T-helper 2 cell treated with Interferon-gamma antibody and Interleukin-4, amounts not matched to agents 100 ng/mL and 5 ng/mL, for 36 hours (primary cell): Measurements from ENCODE around the gene FGFR2. TPM values are rescaled to one million over a fixed set of nuclear protein-coding genes. Genes with fewer than 3 reads are reported as not detected.

ENCODE experiments used
- intact Hi-C: fragments of 100-400 bp; cut with micrococcal nuclease; formaldehyde crosslinking; loops from one replicate; pipeline ENCODE4 v1.15.1; 2023
- total RNA-seq: library from RNA; stranded (reverse); gene quantifications from 2 replicates; pipeline ENCODE4 v1.2.3, GENCODE V29; 2022

Gene FGFR2
- total RNA-seq, 1 donor from 2014 or later: 0.73 TPM

DNA sequence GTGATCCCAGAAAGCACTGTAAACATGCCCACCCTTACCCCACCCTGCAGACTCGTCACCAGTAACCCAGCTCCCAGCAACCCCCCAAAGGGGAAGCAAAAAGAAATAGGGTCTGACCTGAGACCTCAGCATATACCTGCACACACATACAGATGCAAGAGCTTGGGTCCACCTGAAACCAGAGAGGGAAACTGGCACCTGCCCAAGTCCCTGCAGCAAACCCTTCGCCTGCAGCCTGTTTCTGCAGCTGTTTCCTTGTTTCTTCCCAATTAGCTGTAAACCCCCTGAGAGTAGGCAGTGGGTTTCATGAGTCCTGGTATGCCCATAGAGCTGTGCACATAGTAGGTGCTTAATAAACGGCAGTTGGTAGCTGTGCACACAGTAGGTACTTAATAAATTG, 140.5 kb downstream of the FGFR2 start:
- intact Hi-C loops: no loop called here

DNA sequence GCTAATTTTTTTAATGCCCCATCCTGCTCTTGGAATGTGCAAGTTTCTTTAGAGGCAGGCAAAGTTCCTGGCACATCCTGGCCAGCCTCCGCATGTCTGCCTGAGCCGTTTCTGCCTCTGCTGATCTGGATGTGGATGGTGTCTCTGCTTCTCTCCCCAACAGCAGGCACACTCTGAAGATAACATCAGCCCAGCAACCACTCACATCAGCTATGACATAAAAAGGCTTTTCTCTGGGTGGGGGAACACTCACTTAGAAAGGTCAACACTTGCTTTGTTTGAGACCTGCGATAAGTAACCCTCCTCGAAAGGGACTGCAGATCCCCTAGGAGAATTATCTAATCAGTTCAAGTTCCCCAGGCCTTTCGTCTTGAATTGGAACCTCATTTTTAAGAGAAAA, 142.9 kb downstream of the FGFR2 start:
- intact Hi-C loops: no loop called here

DNA sequence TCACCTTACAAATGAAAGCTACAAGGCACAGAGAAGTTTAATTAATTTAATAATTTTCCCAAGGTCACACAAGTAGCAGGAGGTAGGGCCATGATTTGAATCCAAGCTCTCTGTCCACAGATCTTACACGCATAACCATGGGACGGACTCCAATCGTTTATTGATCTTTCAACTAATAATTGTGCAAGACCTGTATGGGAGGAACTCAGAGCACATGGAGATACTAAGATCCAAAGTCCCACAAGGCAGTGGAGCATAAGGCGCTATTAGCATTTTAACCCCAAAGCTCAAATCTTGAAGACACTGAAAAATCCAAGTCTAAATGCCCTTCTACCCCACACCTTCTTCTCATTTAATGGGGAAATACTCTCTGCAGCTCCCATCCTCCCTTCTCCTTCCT, 143.5 kb downstream of the FGFR2 start:
- intact Hi-C loops: no loop called here

DNA sequence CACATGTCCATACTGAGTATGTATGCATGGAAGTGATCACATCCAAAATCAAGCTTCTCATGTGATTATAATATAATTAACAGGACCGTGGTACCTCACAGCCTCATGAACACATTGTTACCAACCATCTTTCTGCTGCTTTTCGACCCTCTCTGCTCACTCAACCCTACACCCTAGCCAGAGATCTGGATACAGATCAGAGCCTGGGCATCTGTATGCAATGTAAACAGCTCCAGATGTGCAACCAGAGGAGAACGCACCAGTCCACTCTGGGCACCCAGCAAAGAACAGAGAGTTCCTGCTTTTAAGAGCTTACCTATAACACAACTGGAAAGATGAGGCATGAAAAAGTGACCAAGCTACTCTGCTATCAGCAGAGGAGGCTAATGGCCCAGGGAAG, 145.1 kb downstream of the FGFR2 start:
- intact Hi-C loops: no loop called here

DNA sequence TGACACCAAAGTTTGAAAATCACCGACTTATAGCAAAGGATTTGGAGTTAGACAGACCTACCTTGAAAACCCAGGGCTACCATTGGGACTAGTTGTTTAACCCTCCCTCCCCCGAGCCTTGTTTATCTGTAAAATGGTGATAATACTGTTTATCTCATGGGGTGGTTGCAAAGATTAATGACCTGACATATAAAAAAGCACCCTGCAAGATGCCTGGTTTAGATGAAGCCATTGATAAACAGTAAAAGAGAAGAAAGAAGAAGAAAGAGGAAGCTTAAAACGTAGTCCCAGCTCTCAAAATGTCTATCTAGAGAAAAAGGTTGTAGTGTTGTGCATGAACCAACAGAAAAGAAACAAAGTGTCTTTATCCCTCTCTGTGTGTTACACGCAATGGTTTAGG, 145.7 kb downstream of the FGFR2 start:
- intact Hi-C loops: no loop called here

- intact Hi-C loops: no loop called here
These were observed 148.0 kb downstream of the FGFR2 start for GRCh38 chr10:121450247-121450646.

DNA sequence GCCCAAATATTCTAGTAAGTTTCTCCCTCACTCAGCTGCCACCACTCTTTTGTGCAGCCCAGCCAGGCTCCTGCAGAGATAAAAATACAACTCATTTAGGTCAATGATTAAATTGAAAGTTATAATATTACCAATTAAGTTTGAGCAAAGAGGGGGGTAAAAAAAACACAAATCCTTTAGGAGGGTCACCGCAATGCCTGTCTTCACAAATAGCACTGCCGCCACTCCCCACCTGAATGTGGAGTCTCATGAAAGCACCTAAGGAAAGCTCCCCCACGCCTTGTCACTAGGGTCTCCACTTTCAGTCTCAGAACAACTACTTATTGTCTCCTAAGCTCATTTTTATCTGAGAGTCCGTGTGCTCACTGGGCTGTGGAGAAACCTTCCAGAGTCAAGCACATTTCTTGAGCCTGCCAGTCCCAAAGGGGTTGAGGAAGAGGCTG, 148.7 kb downstream of the FGFR2 start:
- intact Hi-C loops: no loop called here

DNA sequence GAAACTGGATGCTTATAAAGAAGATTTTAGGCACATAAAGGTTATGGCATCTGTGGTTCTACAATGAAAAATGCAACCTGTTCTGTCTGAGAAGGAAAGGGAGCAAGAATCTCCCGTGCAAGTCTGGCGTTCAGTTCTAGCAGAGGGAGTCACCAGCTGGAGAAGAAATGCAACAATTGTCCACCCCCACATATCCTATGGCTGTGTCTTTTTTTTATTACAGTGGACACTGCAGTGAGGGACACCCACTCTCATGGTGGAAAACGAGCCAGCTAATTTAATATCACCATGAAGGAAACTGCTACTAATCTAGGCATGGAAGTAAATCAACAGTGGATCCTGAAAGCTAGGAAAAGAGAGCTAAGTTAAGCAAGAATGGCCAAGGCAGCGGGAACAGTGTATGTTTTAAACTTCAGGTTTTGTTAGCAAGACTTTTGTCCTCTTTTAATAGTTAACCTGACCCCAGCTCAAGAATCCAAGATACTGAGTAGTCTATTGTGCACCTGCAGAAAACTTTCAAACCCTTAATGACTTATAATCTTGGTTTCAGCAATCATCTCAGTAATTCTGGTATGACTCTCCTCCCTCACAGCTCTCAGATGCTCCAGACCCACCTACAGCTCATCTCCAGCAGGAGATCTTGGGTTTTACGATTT, 149.3 kb downstream of the FGFR2 start:
- intact Hi-C loops: no loop called here

DNA sequence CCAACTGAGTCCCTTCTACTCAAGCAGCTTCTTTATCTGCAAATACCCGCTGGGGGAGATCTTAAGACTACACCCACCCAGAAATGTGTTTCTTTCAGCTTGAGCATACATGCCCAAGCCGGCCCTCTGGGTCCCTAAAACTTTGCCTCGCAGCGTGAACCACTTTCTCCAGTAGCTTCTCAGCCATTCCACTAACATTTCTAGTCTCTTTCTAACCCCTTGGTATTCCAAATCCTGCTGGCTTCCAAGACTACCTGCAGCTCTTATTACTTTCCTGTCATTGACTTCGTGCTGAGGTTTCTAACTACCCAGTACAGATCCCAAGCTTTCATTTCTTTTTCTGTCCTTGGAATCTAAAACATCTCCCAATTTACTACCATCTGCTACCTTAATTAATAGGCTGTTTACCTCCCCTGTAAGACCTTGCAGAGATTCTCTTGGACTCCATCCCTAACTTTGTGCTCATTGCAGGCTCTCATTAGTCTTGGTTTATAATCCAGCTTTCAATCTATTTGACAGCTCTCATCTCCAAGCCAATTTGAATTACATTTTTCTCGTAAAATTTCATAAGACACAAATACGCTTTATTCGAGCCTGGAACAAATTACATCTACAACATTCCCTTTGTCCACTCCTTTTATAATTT, 153.6 kb downstream of the FGFR2 start:
- intact Hi-C loops: no loop called here

GRCh38 chr10:121442086-121442935, 155.9 kb downstream of the FGFR2 start:
- intact Hi-C loops: no loop called here

GRCh38 chr10:121440461-121440860, 157.8 kb downstream of the FGFR2 start:
- intact Hi-C loops: no loop called here

GRCh38 chr10:121438333-121438732, 159.9 kb downstream of the FGFR2 start:
- intact Hi-C loops: no loop called here

DNA sequence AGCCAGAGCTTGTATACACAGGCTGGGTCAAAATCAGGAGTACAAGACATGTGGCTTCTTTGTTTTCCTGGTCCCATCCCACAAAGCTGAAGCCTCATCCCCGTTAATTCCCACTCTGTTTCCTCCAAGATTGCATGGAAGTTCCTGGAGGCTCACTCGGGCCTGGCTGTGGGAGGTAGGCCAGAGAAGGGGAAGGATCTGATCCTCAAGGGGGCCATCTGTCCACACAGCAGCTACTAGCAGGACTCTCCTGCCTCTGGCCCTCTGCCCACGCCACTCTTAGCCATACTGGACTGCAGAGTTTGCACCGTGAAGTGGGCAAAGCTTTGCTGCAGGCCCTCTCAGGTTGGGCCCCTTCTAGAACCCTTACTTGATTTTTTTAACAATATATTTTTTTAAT, 160.6 kb downstream of the FGFR2 start:
- intact Hi-C loops: no loop called here

DNA sequence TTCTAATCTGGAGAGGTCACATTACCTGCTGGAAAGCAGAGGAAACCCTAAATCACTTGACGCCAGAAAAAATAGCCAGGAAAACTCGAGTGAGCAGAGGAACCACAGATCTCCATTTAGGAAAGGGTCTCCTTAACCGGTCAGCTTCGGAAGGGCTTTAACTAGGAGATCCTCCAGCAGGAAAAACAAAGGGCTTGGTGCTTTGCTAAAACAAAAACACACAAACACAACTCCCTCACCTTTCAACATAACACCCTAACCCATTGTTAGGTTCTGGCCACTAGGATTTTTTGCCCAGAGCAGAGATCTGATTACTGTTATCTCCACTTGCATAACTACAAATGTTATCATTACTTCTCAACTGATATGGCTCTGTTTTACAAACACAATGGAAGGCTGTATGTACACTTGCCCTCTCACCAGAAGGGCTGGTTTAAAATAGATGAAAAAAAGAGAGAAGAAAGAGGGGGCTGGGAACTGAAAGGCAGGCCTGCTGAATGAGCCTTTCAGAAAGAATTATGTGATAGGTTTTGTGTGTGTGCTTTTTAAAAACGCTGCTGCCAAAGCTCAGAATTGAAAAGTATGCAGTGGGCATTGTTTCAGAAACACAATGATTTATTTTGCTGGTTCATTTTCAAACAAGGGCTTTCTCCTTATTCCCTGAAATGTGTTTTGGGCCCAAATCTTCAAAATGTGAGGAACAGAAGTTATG, 161.5 kb downstream of the FGFR2 start:
- intact Hi-C loops: no loop called here

GRCh38 chr10:121436281-121436629, 162.0 kb downstream of the FGFR2 start:
- intact Hi-C loops: no loop called here

DNA sequence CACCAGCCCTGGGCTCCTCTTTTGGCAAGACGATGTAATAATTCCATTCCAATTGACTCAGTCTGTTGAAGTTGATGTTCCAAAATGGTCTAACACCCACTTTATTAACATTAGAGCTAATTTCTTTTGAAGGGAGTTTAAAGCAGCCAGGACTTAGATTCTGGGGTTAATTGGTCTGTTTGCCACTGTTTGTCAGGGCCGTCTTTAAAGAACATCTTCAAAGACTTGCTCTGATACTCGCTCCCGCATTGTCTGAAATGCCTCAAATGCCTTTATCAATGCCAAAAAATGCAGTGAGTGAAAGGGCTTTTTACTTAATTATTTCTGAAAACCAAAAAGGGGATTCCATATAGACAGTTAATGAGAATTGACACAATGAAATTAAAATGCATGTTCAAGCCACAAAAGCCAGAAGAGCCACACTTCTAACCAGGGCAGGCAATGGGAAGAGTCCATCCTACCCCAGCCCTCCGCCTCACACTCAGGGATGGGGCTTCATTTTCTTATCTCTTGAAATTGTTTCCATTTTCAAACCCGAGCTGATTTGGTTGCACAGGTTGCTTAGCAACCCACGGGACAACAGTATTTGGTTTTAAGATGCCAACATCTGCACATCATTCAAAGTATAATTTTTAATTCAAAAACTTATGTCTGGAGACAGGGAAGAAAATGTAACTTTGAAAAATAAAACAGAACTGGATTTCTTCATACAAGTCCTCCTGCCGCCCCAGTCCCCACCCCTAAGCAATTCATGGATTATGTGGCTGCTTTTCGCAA, 163.0 kb downstream of the FGFR2 start:
- intact Hi-C loops: no loop called here

GRCh38 chr10:121433965-121434364, 164.3 kb downstream of the FGFR2 start:
- intact Hi-C loops: no loop called here

GRCh38 chr10:121428867-121429266, 169.4 kb downstream of the FGFR2 start:
- intact Hi-C loops: no loop called here
